Measurements from ENCODE around the gene ARFGAP3. TPM values are rescaled to one million over a fixed set of nuclear protein-coding genes. Genes with fewer than 3 reads are reported as not detected.

ARFGAP3 gene
- total RNA-seq, 1 experiment from 2014 or later, result 15.0 TPM

GRCh38 chr22:42878561-42879305 lies 21.7 kb upstream of the ARFGAP3 start:
- no peak overlapping the region for H4K5ac ChIP-seq (ENCODE audit: insufficient read length, low read depth, low read length)
- no peak overlapping the region for H2BK20ac ChIP-seq (ENCODE audit: low read depth, low read length, poor library complexity, severe bottlenecking)
- no peak overlapping the region for H2BK15ac ChIP-seq (ENCODE audit: low read depth, low read length)
- no peak overlapping the region for H2AFZ ChIP-seq (ENCODE audit: low read length)
- H2AK5ac ChIP-seq (ENCODE audit: insufficient read length, low read length), result no peak overlapping the region
- no peak overlapping the region for H2BK5ac ChIP-seq (ENCODE audit: insufficient read length, low read length)
- H3K4me1 ChIP-seq (ENCODE audit: insufficient read depth, low read length), result no peaks in the 10 kb centered on the region
- no peak overlapping the region for H3K56ac ChIP-seq (ENCODE audit: insufficient read length, low read depth, low read length)
- H3K4me2 ChIP-seq (ENCODE audit: insufficient read depth, insufficient read length, low read length), result no peak overlapping the region
- H2BK12ac ChIP-seq (ENCODE audit: insufficient read length, low read depth, low read length), result no peak overlapping the region
- Mint-ChIP-seq H3K36me3 (ENCODE audit: insufficient read depth in 1 of 3, low read depth in 3 of 3) (peaks cover 15 to 62% (median 50%) of the 10 kb centered on the region in 3 experiments), H3K27me3 (ENCODE audit: low read depth) (no peaks in the 10 kb centered on the region), H3K4me3 (no peak overlapping the region), H3K27ac (no peak overlapping the region), H3K4me1 (peaks cover 10 to 13% of the 10 kb centered on the region in 2 experiments), H3K9me3 (no peaks in the 10 kb centered on the region)
- no peaks in the 10 kb centered on the region for H3K79me1 ChIP-seq (ENCODE audit: insufficient read depth, low read depth, low read length, poor library complexity, severe bottlenecking)
- H3K9me3 ChIP-seq (ENCODE audit: control insufficient read depth, low read depth, low read length), result no peaks in the 10 kb centered on the region
- H3K23ac ChIP-seq (ENCODE audit: insufficient read length, low read depth, low read length), result no peak overlapping the region
- H4K8ac ChIP-seq (replicated peaks; ENCODE audit: insufficient read length, low read depth, low read length), result no peak overlapping the region
- no peaks in the 10 kb centered on the region for H4K20me1 ChIP-seq (ENCODE audit: control insufficient read depth, insufficient read depth, insufficient read length)
- TF ChIP-seq CTCF (conservative IDR thresholded peaks at IDR 0.05), result no peak
- no peak overlapping the region for H3K9ac ChIP-seq (ENCODE audit: extremely low read depth, insufficient read length, low read length)
- no peak overlapping the region for H3K4ac ChIP-seq (ENCODE audit: low read depth, low read length)
- no peak overlapping the region for H2BK120ac ChIP-seq (ENCODE audit: low read depth, low read length, poor library complexity, severe bottlenecking)
- no peak overlapping the region for H3K27ac ChIP-seq (ENCODE audit: insufficient read length, low read depth, low read length)
- DNase-seq, result no peak
- no peak overlapping the region for H4K91ac ChIP-seq (ENCODE audit: insufficient read length, low read depth, low read length)
- H3K79me2 ChIP-seq (ENCODE audit: insufficient read depth, low read length), result no peaks in the 10 kb centered on the region
- H3K27me3 ChIP-seq (ENCODE audit: insufficient read depth, low read length), result no peaks in the 10 kb centered on the region
- no CpG with 5 or more reads among the region's 22 CpGs for WGBS (ENCODE audit: extremely low coverage, insufficient read length, low lambda C conversion rate)
- H3T11ph ChIP-seq (ENCODE audit: low read length), result no peak overlapping the region
- no peak overlapping the region for H3K14ac ChIP-seq (ENCODE audit: insufficient read depth, low read length)
- no peak overlapping the region for H3K18ac ChIP-seq (ENCODE audit: insufficient read length, low read depth, low read length)
- no peaks in the 10 kb centered on the region for H3K23me2 ChIP-seq (ENCODE audit: insufficient read length, low read depth, low read length, poor library complexity, severe bottlenecking)

Measured in H9 (cell line).